ENCODE data around the gene EXOC5. TPM values are rescaled to one million over a fixed set of nuclear protein-coding genes. Genes with fewer than 3 reads are reported as not detected.

The EXOC5 gene
- total RNA-seq, 1 donor from 2014 or later, result 60.8 TPM

DNA sequence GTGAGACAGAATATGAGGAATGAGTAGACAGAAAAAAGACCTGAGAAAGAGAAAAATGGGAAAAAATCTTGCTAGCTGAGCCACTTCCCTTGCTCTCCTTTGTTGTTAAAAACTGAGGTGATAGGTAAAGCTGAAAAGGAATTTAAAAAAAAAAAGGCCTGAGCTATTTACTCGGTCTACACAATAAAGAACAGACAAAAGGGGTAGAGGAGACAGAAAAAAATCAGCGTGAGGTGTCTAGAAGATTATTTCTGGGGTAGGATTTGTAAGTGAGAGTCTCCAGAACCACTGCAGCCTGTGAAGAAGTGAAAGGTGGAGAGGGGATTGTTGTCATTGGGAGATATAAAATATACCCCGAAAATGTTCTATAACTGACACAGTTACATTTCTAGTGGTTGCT, 98.8 kb downstream of the EXOC5 start:
- Histone ChIP-seq H3K36me3 (ENCODE audit: control insufficient read depth, insufficient read depth, low read length) (no peaks in the 10 kb centered on the region), H3K4me3 (ENCODE audit: low read depth, low read length) (no peak overlapping the region), H3K27me3 (ENCODE audit: control insufficient read depth, insufficient read depth, low read length) (no peaks in the 10 kb centered on the region)
- DNase-seq (ENCODE audit: low read depth), result no peak
- TF ChIP-seq, protein P1, sequence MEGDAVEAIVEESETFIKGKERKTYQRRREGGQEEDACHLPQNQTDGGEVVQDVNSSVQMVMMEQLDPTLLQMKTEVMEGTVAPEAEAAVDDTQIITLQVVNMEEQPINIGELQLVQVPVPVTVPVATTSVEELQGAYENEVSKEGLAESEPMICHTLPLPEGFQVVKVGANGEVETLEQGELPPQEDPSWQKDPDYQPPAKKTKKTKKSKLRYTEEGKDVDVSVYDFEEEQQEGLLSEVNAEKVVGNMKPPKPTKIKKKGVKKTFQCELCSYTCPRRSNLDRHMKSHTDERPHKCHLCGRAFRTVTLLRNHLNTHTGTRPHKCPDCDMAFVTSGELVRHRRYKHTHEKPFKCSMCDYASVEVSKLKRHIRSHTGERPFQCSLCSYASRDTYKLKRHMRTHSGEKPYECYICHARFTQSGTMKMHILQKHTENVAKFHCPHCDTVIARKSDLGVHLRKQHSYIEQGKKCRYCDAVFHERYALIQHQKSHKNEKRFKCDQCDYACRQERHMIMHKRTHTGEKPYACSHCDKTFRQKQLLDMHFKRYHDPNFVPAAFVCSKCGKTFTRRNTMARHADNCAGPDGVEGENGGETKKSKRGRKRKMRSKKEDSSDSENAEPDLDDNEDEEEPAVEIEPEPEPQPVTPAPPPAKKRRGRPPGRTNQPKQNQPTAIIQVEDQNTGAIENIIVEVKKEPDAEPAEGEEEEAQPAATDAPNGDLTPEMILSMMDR (IDR thresholded peaks at IDR 0.05; ENCODE audit: insufficient read depth, low read length, poor library complexity, severe bottlenecking), result no peak

DNA sequence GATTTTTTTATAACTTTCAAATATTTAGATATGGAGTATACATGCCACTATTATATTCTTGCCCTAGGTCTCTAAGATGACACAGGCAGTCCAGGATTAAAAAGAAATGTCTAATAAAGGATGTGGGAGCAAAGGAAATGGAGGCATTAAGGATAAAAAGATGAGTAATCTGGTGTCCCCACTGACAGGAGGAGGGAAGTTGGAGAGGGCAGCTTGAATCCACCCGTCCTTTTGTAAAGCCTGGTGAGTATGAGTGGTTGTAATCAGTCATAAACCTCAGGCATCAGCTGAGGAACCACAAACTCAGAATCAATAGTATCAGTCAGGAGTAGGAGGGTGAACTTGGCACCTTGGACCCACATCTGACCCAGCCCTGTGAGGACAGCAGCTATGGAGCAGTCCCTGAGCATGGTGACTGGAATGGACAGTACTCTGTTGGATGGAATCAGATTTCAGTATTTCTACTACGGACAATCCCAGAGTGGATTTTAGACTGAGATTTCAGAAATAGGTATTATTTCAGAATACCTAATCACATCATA, 100.5 kb downstream of the EXOC5 start:
- Histone ChIP-seq H3K36me3 (ENCODE audit: control insufficient read depth, insufficient read depth, low read length) (no peaks in the 10 kb centered on the region), H3K4me3 (ENCODE audit: low read depth, low read length) (no peak overlapping the region), H3K27me3 (ENCODE audit: control insufficient read depth, insufficient read depth, low read length) (no peaks in the 10 kb centered on the region)
- DNase-seq (ENCODE audit: low read depth), result no peak
- TF ChIP-seq, protein P1 (IDR thresholded peaks at IDR 0.05; ENCODE audit: insufficient read depth, low read length, poor library complexity, severe bottlenecking), result no peak

DNA sequence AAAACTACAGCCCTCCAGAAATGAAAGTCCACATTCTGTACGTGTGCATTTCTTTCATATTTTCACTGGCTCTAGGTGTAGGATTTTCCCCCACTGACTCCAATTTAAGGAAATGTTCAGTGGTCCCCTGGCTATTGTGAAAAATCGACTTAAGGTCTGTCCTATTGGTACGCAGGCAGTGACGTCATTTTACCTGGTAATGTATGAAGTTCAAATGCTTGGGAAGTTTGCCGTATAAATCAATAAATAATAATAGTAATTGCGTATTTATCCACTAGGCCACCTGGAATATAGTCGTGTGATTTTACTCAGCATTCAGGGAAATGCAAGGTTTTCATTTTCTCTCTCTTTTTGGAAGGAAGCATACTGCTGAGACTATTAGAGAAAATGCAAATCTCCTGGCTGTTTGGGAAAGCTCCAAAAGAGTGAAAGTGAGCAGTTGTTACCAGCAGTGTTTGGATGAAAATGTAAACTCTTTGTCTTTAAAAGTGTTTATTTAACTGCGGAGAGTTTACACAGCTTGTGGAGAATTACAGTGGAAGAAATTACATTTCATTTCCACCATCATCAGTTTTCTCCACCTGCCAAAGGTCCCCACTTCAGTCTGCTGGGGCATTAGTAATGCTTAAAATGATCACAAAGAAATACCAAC, 107.0 kb downstream of the EXOC5 start:
- no peak overlapping the region for H3K4me3 ChIP-seq (ENCODE audit: low read depth, low read length)
- no peaks in the 10 kb centered on the region for H3K36me3 ChIP-seq (ENCODE audit: control insufficient read depth, insufficient read depth, low read length)
- H3K27me3 ChIP-seq (ENCODE audit: control insufficient read depth, insufficient read depth, low read length), result peaks cover 2% of the 10 kb centered on the region
- no peak for DNase-seq (ENCODE audit: low read depth)
- TF ChIP-seq, protein P1 (IDR thresholded peaks at IDR 0.05; ENCODE audit: insufficient read depth, low read length, poor library complexity, severe bottlenecking), result no peak

DNA sequence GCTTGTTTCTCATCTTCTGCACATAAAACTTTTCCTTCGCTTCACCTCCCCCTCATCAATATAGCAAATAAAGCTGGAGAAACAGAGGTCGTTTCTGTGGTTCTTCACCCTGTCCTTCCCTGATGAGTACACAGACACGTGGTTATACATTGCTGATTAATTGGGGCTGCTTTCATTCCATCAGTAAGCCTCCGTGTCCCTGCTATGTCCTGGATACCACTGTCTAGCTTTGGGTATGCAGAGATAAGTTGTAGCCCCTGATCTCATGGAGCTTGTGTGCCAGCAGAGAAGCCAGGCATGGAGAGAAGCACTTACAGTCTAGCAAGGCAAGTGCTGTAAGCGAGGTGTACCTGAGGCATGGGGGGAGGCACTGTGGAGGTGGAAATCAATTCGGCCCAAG, 108.4 kb downstream of the EXOC5 start:
- TF ChIP-seq, protein P1 (IDR thresholded peaks at IDR 0.05; ENCODE audit: insufficient read depth, low read length, poor library complexity, severe bottlenecking), result no peak
- H3K36me3 ChIP-seq (ENCODE audit: control insufficient read depth, insufficient read depth, low read length), result no peaks in the 10 kb centered on the region
- DNase-seq (ENCODE audit: low read depth), result no peak
- peaks cover 2% of the 10 kb centered on the region for H3K27me3 ChIP-seq (ENCODE audit: control insufficient read depth, insufficient read depth, low read length)
- no peak overlapping the region for H3K4me3 ChIP-seq (ENCODE audit: low read depth, low read length)

DNA sequence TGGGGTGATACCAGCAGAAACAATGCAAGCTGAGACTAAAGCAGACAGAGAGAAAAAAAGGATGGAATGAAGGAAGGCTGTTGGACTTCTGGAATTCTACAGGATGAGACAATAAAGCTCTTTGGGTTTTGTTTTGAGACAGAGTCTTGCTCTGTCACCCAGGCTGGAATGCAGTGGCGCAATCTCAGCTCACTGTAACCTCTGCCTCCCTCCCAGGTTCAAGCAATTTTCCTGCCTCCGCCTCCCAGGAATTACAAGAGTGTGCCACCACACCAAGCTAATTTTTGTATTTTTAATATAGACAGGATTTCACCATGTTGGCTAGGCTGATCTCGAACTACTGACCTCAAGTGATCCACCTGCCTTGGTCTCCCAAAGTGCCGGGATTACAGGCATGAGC, 115.4 kb downstream of the EXOC5 start:
- no peak overlapping the region for H3K4me3 ChIP-seq (ENCODE audit: low read depth, low read length)
- no peaks in the 10 kb centered on the region for H3K36me3 ChIP-seq (ENCODE audit: control insufficient read depth, insufficient read depth, low read length)
- TF ChIP-seq, protein P1 (IDR thresholded peaks at IDR 0.05; ENCODE audit: insufficient read depth, low read length, poor library complexity, severe bottlenecking), result no peak
- DNase-seq (ENCODE audit: low read depth), result no peak
- H3K27me3 ChIP-seq (ENCODE audit: control insufficient read depth, insufficient read depth, low read length), result no peaks in the 10 kb centered on the region

Other genes starting within 250 kb of the EXOC5 start
- 22.6 and 29.4 TPM in 2 replicates for gene AP5M1, start 66 bp upstream of the EXOC5 start, total RNA-seq
- 21.4 and 24.0 TPM in 2 replicates for gene NAA30, start 121.7 kb upstream of the EXOC5 start, total RNA-seq
- 14.7 and 19.4 TPM in 2 replicates for gene CCDC198, start 225.0 kb upstream of the EXOC5 start, total RNA-seq